HG02884 (cell line): ENCODE results near the gene ARHGAP32.

Experiments
- ATAC-seq: cut with Tn5 transposase; IDR thresholded peaks from one replicate; pipeline ENCODE4 v1.9.1; 2021; ENCODE audit warnings: mild to moderate bottlenecking, moderate library complexity; ENCODE audit not compliant: unreplicated experiment

Gene ARHGAP32

DNA sequence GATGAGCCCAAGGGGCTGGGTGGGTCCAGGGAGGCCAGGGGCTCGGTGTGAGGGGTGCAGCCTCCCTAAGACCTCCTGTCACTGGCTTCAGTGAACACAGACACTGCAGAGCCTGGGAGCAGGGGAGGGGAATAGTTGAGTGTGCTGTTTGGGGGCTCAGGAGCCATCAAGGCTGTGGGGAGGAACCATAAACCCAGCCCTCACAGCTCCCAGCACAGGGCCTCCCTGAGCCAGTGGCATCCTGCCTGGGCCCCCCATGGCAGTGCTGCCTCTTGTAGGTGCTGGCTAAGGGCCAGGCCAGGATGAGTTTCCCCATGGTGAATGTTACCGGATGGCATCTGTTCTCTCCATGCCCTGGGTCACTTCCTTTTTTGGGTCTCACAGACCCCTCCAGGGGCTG is 275.4 kb downstream of the ARHGAP32 start:
- ATAC-seq, result no peak

DNA sequence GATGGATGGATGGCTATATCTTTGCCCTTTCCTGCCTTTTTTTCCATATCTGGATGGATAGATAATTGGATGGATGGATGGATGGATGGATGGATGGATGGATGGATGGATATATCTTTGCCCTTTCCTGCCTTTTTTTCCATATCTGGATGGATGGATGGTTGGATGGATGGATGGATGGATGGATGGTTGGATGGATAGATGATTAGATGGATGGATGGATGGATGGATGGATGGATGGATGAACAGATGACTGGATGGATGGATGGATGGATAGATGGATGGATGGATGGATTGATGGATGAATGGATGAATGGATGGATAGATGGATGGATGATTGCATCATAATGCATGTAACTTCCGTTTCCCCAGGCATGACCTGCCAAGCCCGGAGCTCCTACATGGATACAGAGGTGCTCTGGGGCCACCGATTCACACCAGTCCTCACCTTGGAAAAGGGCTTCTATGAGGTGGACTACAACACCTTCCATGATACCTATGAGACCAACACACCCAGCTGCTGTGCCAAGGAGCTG is 276.0 kb downstream of the ARHGAP32 start:
- no peak for ATAC-seq

GRCh38 chr11:128915149-128915521 is 277.0 kb downstream of the ARHGAP32 start:
- ATAC-seq, result no peak
